Measurements from ENCODE around the gene NEDD4. TPM values are rescaled to one million over a fixed set of nuclear protein-coding genes. Genes with fewer than 3 reads are reported as not detected.
"Not testable (repeated sequence)": the region's sequence is repeated elsewhere in the genome, so short reads cannot be mapped to it uniquely, and the experiment has no call there.

NEDD4 gene
- polyA plus RNA-seq, 4 donors: 14.9 to 17.5 (median 15.9) TPM

DNA sequence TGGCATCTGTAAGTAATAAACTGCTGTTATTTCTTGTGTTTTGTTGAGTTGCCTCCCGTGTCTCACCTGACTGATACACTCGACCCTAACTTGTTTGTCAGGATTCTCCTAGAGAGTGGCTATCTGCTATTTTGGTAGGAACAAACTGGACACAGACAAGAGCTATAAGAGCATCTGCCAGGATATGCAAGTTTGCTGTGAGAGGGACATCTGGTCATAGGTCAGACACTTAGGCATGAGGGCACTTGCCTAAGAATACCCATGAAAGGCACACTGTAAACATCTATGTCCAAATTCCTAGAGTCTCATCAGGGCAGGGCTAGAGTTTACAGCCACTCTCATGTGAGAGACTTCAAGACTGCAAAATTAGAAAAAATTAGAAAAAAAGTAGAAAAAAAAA is 32.5 kb downstream of the NEDD4 start:
- no peak for DNase-seq (ENCODE audit: low read depth in 4 of 4, low spot score in 3 of 4)

DNA sequence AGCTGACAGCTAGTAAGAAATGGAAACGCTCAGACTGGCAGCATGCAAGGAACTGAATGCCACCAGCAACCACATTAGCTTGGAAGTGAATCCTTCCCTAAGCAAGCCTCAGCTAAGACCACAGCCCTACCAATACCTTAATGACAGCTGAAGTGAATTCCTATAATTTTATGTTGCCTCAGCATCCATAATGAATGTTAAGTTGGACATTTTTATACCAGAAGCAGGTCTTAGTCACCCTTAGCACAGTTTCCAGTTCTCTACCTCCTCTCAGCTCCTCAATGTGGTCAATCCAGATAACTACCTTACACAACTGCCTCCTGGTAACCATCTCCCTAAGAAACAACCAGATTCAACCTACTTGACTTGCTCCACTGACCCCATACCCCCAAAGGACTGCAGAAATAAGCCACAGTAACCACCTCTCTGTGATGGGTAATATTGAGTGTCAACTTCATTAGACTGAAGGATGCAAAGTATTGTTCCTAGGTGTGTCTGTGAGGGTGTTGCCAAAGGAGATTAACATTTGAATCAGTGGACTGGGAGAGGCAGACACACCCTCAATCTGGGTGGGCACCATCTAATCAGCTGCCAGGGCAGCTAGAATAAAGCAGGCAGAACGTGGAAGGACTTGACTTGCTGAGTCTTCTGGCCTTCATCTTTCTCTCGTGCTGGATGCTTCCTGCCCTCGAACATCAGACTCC is 33.5 kb downstream of the NEDD4 start:
- no peak for DNase-seq (ENCODE audit: low read depth in 4 of 4, low spot score in 3 of 4)

DNA sequence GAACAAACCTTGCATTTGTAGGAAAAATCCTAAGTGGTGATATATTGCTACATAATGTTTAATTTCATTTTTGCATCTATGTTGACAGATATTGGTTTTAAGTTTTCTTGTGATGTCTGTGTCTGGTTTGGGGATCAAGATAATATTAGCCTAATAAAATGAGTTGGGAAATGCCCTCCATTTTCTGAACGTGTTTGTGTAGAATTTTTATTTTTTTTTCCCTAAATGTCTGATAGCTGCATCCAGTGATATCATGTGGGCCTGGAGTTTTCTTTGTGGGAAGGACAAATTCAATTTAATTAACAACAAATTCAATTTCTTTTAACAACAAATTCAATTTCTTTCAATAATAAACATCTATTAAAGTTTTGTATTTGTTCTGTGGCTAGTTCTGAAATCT is 35.1 kb downstream of the NEDD4 start:
- DNase-seq (ENCODE audit: low read depth in 4 of 4, low spot score in 3 of 4): no peak

- DNase-seq (ENCODE audit: low read depth in 4 of 4, low spot score in 3 of 4): no peak
These were observed 38.4 kb downstream of the NEDD4 start for GRCh38 chr15:55954862-55955605.

DNA sequence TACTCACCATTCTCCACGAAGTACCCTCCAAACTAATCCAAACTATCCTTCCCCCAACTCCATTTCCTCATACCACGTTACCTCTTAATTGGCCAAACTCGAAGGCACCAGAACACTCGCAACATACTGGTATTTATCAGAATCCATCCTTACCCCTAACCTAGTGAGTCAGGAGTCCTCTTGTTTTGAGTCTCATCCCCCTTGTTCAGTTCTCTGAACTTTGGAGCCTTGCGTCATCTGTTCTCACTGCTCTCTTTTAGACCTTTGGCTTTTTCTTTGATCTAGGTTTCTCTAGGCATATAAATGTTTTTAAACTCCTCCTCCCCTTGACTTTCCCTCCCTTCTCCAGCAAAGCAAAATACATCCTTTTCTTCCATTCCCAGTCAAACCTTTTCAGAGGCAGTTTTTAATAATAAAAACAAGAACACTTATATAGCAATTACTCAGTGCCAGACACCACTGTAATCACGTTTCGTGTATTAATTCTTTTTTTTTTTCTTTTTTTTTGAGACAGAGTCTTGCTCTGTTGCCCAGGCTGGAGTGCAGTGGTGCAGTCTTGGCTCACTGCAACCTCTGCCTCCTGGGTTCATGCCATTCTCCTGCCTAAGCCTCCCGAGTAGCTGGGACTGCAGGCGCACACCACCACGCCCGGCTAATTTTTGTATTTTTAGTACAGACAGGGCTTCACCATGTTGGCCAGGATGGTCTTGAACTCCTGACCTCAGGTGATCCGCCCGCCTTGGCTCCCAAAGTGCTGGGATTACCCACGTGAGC is 40.7 kb downstream of the NEDD4 start:
- not testable (repeated sequence) for DNase-seq (ENCODE audit: low read depth in 4 of 4, low spot score in 3 of 4)

DNA sequence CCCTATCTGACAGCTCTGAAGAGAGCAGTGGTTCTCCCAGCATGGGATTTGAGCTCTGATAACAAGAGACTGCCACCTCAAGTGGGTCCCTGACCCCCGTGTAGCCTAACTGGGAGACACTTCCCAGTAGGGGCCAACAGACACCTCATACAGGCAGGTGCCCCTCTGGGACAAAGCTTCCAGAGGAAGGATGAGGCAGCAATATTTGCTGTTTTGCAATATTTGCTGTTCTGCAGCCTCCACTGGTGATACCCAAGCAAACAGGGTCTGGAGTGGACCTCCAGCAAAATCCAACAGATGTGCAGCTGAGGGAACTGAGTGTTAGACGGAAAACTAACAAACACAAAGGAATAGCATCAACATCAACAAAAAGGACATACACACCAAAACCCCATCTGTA is 48.8 kb downstream of the NEDD4 start:
- not testable (repeated sequence) for DNase-seq (ENCODE audit: low read depth in 4 of 4, low spot score in 3 of 4)

GRCh38 chr15:55942332-55942731 is 51.1 kb downstream of the NEDD4 start:
- no peak for DNase-seq (ENCODE audit: low read depth in 4 of 4, low spot score in 3 of 4)

DNA sequence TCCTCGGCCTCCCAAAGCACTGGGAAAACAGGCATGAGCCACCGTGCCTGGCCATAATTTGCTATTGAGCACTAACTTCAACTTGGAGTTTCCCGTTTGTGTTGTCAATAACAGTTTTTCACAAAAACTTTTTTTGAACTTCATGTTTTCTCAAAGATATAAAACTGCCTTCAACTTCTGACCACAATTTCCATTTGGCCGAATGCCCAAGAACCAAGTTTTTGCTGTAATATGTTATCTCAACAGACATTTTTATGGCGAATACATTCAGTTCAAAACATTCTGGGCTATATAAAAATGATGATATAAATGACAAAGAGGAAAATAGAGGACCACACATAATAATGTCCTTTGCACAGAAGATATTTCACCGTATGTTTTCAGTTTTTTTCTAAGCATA is 56.4 kb downstream of the NEDD4 start:
- peak in 3 of 4 donors; percentile 20 to 37 (median 27) for DNase-seq (ENCODE audit: low read depth in 4 of 4, low spot score in 3 of 4)

DNA sequence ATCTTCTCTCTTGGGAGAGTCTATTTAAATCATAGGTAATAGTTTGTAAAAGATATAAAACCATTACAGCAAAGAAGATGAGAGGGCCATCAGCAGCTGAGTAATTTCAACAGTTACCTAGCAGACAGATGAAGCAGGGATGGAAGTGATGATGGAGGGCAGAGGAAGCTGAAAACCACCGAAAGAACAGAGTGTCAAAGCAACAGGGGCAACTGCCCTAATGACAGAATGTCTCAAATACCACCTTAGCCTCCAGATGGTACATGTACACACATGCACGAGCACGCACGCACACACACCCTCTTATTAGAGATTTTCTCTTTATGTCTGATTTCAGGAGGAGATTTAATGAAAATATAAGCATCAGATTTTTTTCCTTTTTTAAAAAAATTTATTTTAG is 64.5 kb downstream of the NEDD4 start:
- DNase-seq (ENCODE audit: low read depth in 4 of 4, low spot score in 3 of 4): no peak

DNA sequence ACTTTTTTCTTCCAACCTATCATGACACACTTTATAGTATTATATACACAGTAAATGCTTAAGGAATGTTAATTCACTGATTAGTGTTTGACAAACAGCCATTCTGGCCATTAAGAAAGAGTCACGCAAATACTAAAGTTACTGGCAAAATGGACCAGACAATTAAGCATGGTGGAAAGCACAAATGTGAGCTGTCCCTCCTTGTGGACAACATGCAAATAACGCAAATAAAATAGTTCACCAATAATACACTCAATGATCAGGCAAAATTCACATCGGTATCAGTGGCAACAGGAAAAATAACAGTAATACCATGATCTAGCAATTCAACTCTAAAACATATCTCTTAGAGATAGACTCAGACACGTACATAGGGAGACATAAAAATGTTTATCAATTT is 71.7 kb downstream of the NEDD4 start:
- no peak for DNase-seq (ENCODE audit: low read depth in 4 of 4, low spot score in 3 of 4)

DNA sequence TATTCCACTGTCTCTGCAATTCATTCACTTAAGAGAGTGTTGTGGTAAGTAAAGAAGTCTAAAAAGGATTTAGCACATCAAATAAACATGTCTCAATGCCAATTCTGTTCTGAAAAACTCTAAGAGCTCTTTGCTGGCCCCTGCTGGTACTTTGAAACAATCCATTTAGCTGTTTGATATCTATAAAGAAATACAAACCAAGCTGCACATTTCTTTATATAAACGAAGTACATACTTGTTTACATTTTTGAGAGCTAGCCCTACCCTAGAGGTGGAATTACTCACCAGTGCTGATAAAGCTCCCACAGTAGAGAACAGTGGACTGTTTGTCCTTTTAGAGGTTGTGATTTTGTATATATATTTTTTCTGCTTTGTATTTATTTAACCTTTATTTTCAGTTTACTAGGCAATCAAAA is 75.5 kb downstream of the NEDD4 start:
- peak in 1 of 4 donors; percentile 15 for DNase-seq (ENCODE audit: low read depth in 4 of 4, low spot score in 3 of 4)

GRCh38 chr15:55916666-55917409 is 76.6 kb downstream of the NEDD4 start:
- DNase-seq (ENCODE audit: low read depth in 4 of 4, low spot score in 3 of 4): no peak

DNA sequence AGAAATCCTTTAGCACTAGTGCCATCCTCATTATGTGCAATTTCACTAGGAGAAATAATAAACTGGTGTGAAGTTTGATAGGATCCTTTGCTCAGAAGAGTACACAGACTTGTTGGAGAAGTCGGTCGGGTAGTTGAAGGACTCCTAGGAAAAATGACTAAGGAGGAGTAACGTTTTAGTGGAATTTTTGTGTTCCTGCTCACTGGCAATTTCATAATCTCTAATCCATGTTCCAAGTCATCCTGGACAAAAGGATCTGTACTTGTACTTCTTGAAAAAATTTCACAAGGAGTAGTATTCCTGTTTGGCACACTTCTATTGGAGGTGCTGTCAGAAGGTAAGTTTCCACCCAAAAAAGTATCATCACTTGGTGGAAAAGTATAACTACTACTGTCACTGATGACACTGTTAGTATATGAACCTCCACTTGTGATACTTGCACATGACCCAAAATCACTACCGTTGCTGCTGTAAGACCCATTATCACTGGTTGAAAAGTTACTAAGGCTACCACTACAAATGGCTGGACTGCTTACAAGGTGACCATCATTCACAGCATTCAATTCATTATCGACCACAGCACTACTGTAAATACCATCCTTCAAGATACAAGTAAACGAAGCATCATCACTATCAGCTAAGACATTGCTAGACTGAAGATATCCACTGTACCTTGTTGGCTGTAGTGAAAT is 77.4 kb downstream of the NEDD4 start:
- no peak for DNase-seq (ENCODE audit: low read depth in 4 of 4, low spot score in 3 of 4)

GRCh38 chr15:55915221-55915620 is 78.2 kb downstream of the NEDD4 start:
- no peak for DNase-seq (ENCODE audit: low read depth in 4 of 4, low spot score in 3 of 4)

- no peak for DNase-seq (ENCODE audit: low read depth in 4 of 4, low spot score in 3 of 4)
These were observed 79.0 kb downstream of the NEDD4 start for GRCh38 chr15:55914446-55914845.

DNA sequence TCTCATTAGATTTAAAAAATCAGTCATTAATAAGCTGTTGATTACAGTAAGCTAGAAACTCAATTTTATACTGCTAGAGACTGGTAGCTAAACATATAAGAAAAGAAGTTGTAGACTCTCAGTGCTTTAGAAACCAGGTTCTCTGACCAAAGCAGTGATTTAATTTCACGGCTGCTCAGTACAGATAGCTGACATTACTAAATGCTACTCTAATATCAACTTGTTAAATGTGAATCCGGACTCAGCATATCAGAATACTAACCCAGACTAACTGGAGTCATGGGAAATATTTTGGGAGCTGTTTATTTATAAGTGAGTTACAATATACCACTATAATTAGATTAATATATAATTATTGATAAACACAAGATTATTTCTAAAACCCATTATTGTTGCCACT is 80.4 kb downstream of the NEDD4 start:
- no peak for DNase-seq (ENCODE audit: low read depth in 4 of 4, low spot score in 3 of 4)

GRCh38 chr15:55909036-55909811 is 84.2 kb downstream of the NEDD4 start:
- DNase-seq (ENCODE audit: low read depth in 4 of 4, low spot score in 3 of 4): no peak

- DNase-seq (ENCODE audit: low read depth in 4 of 4, low spot score in 3 of 4): no peak
These were observed 85.6 kb downstream of the NEDD4 start for GRCh38 chr15:55907797-55908196.

DNA sequence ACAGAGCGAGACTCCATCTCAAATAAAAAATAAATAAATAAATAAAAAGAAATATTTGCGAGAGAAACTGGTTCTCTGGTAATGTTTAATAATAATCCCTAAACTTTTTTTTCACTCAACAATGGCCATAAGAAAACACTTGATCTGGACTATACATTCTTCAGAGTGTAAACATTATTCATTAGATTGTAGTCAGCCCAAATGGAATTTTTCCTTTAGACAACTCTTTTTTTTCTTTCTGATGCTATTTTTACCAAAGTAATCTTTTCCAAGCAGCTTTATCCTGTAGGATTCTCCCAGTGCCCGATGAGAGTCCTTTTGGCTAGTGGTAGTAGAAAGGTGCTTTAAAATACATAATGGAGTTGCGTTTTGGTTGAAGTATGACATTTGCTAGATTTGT is 90.4 kb downstream of the NEDD4 start:
- no peak for DNase-seq (ENCODE audit: low read depth in 4 of 4, low spot score in 3 of 4)

Measured in left renal pelvis (tissue), 4 donors.